ENCODE results near the gene CNOT2.

CNOT2 gene

DNA sequence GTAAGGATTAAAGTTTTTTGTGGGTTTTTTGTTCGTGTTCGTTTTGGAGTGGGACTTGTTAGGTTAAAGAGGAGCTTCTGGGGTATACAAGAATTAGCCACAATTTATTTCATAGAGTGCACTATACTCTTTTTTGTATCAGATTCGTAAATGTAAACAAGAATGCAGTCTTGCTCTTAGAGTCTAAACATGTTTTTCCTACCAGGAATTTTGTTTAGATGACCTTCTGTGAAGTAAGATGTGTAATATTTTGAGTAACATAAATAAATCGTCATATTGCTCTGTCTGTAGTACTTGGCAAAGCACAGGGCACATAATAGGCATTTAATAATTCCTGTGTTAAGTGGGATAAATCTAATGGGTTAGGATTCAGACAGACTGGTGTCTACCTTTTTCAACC lies 9.6 kb downstream of the CNOT2 start:
- no peak for TF ChIP-seq MYC (IDR thresholded peaks at IDR 0.05; ENCODE audit: low read depth, low read length)
- TF ChIP-seq, protein P1, sequence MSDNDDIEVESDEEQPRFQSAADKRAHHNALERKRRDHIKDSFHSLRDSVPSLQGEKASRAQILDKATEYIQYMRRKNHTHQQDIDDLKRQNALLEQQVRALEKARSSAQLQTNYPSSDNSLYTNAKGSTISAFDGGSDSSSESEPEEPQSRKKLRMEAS (IDR thresholded peaks at IDR 0.05; ENCODE audit: low read depth, low read length) = no peak
- TF ChIP-seq POLR2A (IDR thresholded peaks at IDR 0.05; ENCODE audit: extremely low read depth, insufficient read length) = no peak
- TF ChIP-seq, protein P2, sequence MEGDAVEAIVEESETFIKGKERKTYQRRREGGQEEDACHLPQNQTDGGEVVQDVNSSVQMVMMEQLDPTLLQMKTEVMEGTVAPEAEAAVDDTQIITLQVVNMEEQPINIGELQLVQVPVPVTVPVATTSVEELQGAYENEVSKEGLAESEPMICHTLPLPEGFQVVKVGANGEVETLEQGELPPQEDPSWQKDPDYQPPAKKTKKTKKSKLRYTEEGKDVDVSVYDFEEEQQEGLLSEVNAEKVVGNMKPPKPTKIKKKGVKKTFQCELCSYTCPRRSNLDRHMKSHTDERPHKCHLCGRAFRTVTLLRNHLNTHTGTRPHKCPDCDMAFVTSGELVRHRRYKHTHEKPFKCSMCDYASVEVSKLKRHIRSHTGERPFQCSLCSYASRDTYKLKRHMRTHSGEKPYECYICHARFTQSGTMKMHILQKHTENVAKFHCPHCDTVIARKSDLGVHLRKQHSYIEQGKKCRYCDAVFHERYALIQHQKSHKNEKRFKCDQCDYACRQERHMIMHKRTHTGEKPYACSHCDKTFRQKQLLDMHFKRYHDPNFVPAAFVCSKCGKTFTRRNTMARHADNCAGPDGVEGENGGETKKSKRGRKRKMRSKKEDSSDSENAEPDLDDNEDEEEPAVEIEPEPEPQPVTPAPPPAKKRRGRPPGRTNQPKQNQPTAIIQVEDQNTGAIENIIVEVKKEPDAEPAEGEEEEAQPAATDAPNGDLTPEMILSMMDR (IDR thresholded peaks at IDR 0.05; ENCODE audit: low read depth, low read length) = no peak
- no peak for DNase-seq (ENCODE audit: low read depth)
- no peak overlapping the region for H3K4me3 ChIP-seq (ENCODE audit: low read depth, low read length)

DNA sequence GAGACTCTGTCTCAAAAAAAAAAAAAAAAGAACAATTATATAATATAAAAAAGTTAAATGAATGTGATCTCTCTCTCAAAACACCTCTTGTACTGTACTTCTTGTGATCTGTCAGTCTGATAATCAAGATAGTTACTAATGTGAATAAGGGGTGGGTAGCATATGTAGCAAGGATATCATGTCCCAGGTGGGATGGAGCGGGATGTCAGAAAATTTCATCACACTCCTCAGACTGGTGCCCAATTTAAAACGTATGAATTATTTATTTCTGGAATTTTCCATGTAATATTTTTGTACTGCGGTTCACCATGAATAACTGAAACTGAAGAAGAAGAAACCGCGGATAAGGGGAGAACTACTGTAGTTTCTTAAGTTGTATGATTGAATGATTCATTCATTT lies 11.0 kb downstream of the CNOT2 start:
- H3K4me3 ChIP-seq (ENCODE audit: low read depth, low read length) = no peak overlapping the region
- TF ChIP-seq POLR2A (IDR thresholded peaks at IDR 0.05; ENCODE audit: extremely low read depth, insufficient read length) (no peak), MYC (IDR thresholded peaks at IDR 0.05; ENCODE audit: low read depth, low read length) (no peak)
- TF ChIP-seq, protein P2 (IDR thresholded peaks at IDR 0.05; ENCODE audit: low read depth, low read length) = no peak
- TF ChIP-seq, protein P1 (IDR thresholded peaks at IDR 0.05; ENCODE audit: low read depth, low read length) = no peak
- DNase-seq (ENCODE audit: low read depth) = no peak

DNA sequence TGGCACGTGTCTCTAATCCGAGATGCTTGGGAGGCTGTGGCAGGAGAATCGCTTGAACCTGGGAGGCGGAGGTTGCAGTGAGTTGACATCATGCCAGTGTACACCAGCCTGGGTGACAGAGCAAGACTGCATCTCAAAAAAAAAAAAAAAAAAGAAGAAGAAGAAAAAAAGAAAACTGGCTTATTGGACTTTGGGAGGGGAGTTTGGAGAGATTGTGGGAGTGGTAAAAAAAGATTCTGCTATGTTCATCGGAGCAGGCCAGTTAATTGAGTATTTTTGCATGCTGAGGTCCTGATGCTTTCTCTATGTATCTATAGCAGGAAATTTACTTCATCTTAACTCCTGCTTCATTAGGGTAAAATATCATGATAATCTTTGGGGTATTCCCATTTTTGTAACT lies 11.6 kb downstream of the CNOT2 start:
- H3K4me3 ChIP-seq (ENCODE audit: low read depth, low read length) = no peak overlapping the region
- DNase-seq (ENCODE audit: low read depth) = no peak
- TF ChIP-seq, protein P1 (IDR thresholded peaks at IDR 0.05; ENCODE audit: low read depth, low read length) = no peak
- no peak for TF ChIP-seq MYC (IDR thresholded peaks at IDR 0.05; ENCODE audit: low read depth, low read length)
- no peak for TF ChIP-seq POLR2A (IDR thresholded peaks at IDR 0.05; ENCODE audit: extremely low read depth, insufficient read length)

DNA sequence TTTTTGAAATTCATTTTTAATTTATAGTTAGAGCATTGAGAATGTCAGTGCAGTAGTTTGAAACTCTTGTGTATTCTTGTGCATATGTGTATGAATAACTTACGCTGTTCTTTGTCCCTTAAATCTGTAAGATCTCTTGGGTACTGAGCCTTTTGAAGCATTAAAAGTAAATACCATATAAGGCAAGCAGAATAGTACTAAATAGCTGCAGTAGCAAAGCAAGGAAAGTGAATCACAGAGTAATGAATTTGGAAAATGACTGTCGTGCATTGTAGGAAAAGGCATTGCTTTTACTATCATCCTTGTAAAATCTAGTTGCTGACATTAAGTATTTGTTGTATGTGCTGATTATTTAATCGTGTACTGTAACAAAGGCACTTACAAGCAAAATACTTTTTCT lies 12.1 kb downstream of the CNOT2 start:
- TF ChIP-seq, protein P1 (IDR thresholded peaks at IDR 0.05; ENCODE audit: low read depth, low read length) = no peak
- no peak for TF ChIP-seq POLR2A (IDR thresholded peaks at IDR 0.05; ENCODE audit: extremely low read depth, insufficient read length)
- TF ChIP-seq, protein P2 (IDR thresholded peaks at IDR 0.05; ENCODE audit: low read depth, low read length) = no peak
- no peak for TF ChIP-seq MYC (IDR thresholded peaks at IDR 0.05; ENCODE audit: low read depth, low read length)
- no peak for DNase-seq (ENCODE audit: low read depth)
- H3K4me3 ChIP-seq (ENCODE audit: low read depth, low read length) = no peak overlapping the region

DNA sequence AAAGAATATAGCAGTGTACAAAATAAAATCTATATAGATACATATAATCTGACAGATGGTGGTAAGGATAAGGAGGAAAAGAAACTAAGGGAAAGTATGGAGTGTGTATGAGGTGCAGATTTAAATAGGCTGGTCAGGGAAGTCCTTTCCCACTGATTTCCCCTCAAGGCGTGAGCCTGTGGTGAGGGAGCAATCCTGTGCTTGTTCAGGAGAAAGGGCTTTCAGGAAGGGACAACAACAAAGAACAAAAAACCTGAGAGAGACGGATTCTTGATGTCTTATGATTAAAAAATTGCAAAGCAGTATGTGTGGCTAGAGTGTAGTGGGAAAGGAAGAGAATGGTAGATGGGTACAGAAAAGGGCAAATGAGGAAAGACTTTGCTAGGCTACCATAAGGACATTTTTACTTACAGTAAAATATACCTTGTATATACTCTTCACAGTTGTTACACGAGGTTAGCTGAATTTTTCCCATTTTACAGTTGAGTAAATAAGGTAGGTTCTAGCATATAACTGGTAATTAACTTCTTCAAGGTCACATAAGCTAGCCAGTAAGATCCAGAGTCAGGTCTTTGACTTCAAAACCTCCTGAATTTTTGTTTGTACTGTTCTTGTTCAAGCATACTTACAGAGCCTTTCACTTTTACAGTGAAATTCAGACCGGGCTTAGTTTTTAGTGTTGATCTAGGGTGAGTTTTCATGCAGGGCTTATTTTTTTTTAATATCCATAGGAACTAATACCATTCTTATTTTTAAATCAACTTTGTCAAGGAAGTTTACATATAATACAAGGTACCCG lies 15.6 kb downstream of the CNOT2 start:
- no peak for DNase-seq (ENCODE audit: low read depth)
- no peak overlapping the region for H3K4me3 ChIP-seq (ENCODE audit: low read depth, low read length)
- TF ChIP-seq, protein P1 (IDR thresholded peaks at IDR 0.05; ENCODE audit: low read depth, low read length) = no peak
- TF ChIP-seq MYC (IDR thresholded peaks at IDR 0.05; ENCODE audit: low read depth, low read length) (no peak), POLR2A (IDR thresholded peaks at IDR 0.05; ENCODE audit: extremely low read depth, insufficient read length) (no peak)
- TF ChIP-seq, protein P2 (IDR thresholded peaks at IDR 0.05; ENCODE audit: low read depth, low read length) = no peak

DNA sequence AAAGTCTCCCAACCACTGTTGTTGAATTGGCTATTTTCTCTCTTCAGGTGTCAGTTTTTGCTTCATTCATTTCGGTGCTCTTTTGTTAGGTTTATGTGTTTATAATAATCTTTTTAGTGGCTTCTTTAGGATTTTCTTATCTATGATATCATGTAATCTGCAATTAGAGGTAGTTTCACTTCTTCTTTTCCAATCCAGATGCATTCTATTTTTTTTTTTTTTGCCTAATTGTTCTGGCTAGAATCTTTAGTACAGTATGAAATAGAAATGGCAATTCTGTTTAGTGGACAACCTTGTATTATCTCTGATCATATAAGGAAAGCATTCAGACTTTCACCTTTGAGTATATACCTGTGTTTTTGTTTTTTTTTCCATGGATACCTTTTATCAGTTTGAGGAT lies 17.4 kb downstream of the CNOT2 start:
- peak; percentile 19 for DNase-seq (ENCODE audit: low read depth)
- H3K4me3 ChIP-seq (ENCODE audit: low read depth, low read length) = no peak overlapping the region
- TF ChIP-seq, protein P2 (IDR thresholded peaks at IDR 0.05; ENCODE audit: low read depth, low read length) = no peak
- no peak for TF ChIP-seq MYC (IDR thresholded peaks at IDR 0.05; ENCODE audit: low read depth, low read length)
- TF ChIP-seq POLR2A (IDR thresholded peaks at IDR 0.05; ENCODE audit: extremely low read depth, insufficient read length) = no peak
- TF ChIP-seq, protein P1 (IDR thresholded peaks at IDR 0.05; ENCODE audit: low read depth, low read length) = no peak
